Rectal smooth muscle tissue (tissue), 1 donor: ENCODE measurements around the gene PPM1L.
"Not testable (repeated sequence)": the region's sequence is repeated elsewhere in the genome, so short reads cannot be mapped to it uniquely, and the experiment has no call there.

Experiments
- H3K27ac ChIP-seq: one replicate; pipeline ENCODE4 v1.7.0; 2013; ENCODE audit warnings: low read depth, low read length, inconsistent platforms
- H3K27me3 ChIP-seq: one replicate; pipeline ENCODE4 v1.7.0; 2013; ENCODE audit warnings: low read length; ENCODE audit not compliant: control insufficient read depth, insufficient read depth
- H3K36me3 ChIP-seq: one replicate; pipeline ENCODE4 v1.7.0; 2013; ENCODE audit warnings: low read length; ENCODE audit not compliant: control insufficient read depth, insufficient read depth
- H3K4me1 ChIP-seq: one replicate; pipeline ENCODE4 v1.7.0; 2013; ENCODE audit warnings: low read length; ENCODE audit not compliant: control insufficient read depth, insufficient read depth
- H3K4me3 ChIP-seq: one replicate; pipeline ENCODE4 v1.7.0; 2013; ENCODE audit warnings: low read length
- H3K9ac ChIP-seq: one replicate; pipeline ENCODE4 v1.7.0; 2013; ENCODE audit warnings: low read length

Gene PPM1L

DNA sequence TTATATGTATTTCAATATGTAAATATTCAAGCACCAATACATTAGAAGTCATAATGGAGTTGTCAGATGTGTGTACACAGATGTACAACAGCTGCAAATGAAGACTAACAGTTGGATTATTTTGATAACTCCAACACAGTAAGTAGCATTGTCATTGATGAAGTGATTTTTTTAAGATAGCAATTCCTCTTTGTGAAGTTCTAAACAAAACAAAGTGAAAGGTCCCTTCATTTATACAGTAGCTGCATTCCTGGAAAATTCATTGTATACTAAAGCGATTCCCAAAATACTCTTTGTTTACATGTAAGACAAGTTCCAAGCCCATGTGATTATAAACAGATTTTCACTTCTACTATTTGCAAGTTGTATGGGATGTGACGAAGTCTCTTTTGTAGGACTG, 234.4 kb downstream of the PPM1L start:
- Histone ChIP-seq H3K36me3 (no peaks in the 10 kb centered on the region), H3K9ac (no peak overlapping the region), H3K27ac (no peak overlapping the region), H3K4me3 (no peak overlapping the region), H3K27me3 (no peaks in the 10 kb centered on the region), H3K4me1 (peaks cover 4% of the 10 kb centered on the region)

DNA sequence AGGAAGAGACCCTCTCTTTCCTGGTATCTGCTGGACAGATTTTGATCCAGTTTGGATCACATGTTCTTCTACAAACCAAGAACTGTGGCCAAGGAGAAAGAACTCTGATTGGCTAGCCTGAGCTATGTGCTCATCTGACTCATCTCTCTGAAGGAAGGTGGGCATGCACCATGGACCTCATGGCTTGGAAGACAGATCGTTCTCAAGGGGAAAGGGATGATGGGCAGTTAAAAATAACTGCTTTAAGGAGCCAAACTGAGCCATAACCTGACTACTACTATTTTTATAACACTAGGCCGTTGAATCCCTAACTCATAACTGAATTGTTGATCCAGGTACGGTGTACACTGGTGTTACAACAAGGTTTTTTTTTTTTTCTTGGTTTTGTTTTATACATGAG, 236.7 kb downstream of the PPM1L start:
- H3K4me1 ChIP-seq: peaks cover 4% of the 10 kb centered on the region
- no peaks in the 10 kb centered on the region for H3K36me3 ChIP-seq
- no peak overlapping the region for H3K9ac ChIP-seq
- no peak overlapping the region for H3K27ac ChIP-seq
- H3K4me3 ChIP-seq: no peak overlapping the region
- no peaks in the 10 kb centered on the region for H3K27me3 ChIP-seq

DNA sequence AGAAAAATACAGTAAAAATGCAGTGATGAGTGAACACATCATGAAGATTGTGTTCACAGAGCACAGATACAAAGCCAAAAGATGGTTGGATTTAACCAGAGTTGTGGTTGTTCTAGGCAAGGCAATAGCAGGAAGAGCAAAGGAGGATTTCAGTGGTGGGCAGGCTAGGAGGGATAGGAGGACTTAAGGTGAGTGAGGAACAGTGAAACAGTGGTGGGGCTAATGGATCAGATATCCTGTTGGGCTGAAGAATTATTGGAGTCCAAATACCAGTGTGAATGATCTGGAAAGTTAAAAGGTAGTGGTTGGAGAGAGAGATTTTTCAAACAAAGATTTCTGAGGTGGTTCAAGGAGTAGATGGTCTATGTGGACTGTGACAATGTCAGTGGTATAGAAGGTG, 240.8 kb downstream of the PPM1L start:
- H3K4me1 ChIP-seq: no peaks in the 10 kb centered on the region
- no peak overlapping the region for H3K4me3 ChIP-seq
- H3K27ac ChIP-seq: no peak overlapping the region
- H3K36me3 ChIP-seq: no peaks in the 10 kb centered on the region
- H3K9ac ChIP-seq: no peak overlapping the region
- no peaks in the 10 kb centered on the region for H3K27me3 ChIP-seq

DNA sequence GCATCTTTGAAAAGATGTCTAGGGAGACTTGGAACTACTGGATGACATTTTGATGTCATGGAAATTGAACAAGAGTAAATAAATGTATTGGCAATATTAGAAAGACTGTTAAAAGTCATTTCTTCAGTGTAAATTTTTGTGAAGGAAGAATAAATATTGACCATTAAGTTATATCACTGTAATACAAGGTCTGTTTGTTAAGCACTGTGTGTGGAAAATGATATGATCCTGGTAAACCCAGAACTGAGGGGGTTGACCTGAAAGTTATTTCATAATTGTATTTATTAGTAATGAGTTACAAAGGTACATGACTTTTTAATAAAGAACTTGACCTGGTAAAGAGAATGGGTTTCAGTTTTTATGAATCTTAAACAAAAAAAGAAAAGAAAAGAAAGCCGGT, 242.6 kb downstream of the PPM1L start:
- H3K9ac ChIP-seq: no peak overlapping the region
- no peaks in the 10 kb centered on the region for H3K4me1 ChIP-seq
- H3K27ac ChIP-seq: no peak overlapping the region
- no peak overlapping the region for H3K4me3 ChIP-seq
- H3K27me3 ChIP-seq: no peaks in the 10 kb centered on the region
- no peaks in the 10 kb centered on the region for H3K36me3 ChIP-seq

DNA sequence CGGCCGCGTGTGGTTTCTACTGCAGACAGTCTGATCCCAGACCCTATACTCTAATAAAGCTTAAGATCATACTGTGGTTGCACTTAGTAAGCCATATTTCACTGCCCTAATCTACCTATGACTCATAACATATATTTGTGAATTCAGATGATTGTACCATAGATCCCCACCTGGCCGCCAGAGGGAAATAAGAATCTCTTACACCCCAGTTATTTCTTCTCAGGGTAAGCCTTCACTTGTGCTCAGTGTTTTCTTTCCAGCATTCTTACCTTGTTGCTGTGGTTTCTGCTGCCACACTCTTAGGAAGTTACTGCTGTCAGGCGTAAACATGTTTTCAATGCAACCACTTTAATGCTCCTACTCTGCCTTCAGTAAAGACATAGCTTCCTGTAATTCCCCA, 243.2 kb downstream of the PPM1L start:
- Histone ChIP-seq H3K4me3 (no peak overlapping the region), H3K27me3 (no peaks in the 10 kb centered on the region), H3K4me1 (no peaks in the 10 kb centered on the region), H3K36me3 (no peaks in the 10 kb centered on the region), H3K9ac (no peak overlapping the region), H3K27ac (no peak overlapping the region)

DNA sequence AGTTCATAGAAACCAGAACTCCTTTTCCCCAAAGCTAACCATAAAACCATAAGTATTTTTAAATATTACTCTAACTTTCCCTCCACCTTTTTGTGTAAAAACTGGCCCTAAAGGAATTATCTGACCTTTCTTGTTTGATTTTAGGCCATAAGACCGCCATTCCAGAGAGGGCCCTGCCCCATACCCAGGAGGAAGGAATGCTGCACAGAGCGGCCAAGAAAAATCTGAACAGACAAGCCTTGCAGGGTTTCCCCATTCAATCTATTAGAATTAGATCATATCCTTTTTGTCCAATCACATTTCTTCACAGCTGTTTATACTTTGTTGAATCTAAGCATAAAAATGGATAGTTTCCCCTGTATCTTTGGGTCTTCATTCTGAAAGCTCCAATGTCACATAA, 252.1 kb downstream of the PPM1L start:
- Histone ChIP-seq H3K4me1 (no peaks in the 10 kb centered on the region), H3K9ac (no peak overlapping the region), H3K27me3 (no peaks in the 10 kb centered on the region), H3K4me3 (no peak overlapping the region), H3K36me3 (no peaks in the 10 kb centered on the region), H3K27ac (no peak overlapping the region)

DNA sequence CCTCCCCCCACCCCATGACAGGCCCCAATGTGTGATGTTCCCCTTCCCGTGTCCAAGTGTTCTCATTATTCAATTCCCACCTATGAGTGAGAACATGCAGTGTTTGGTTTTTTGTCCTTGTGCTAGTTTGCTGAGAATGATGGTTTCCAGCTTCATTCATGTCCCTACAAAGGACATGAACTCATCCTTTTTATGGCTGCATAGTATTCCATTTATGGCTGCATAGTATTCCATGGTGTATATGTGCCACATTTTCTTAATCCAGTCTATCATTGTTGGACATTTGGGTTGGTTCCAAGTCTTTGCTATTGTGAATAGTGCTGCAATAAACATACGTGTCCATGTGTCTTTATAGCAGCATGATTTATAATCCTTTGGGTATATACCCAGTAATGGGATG, 254.1 kb downstream of the PPM1L start:
- H3K36me3 ChIP-seq, H3K27ac ChIP-seq, H3K4me3 ChIP-seq, H3K9ac ChIP-seq, H3K27me3 ChIP-seq, H3K4me1 ChIP-seq: not testable (repeated sequence)

DNA sequence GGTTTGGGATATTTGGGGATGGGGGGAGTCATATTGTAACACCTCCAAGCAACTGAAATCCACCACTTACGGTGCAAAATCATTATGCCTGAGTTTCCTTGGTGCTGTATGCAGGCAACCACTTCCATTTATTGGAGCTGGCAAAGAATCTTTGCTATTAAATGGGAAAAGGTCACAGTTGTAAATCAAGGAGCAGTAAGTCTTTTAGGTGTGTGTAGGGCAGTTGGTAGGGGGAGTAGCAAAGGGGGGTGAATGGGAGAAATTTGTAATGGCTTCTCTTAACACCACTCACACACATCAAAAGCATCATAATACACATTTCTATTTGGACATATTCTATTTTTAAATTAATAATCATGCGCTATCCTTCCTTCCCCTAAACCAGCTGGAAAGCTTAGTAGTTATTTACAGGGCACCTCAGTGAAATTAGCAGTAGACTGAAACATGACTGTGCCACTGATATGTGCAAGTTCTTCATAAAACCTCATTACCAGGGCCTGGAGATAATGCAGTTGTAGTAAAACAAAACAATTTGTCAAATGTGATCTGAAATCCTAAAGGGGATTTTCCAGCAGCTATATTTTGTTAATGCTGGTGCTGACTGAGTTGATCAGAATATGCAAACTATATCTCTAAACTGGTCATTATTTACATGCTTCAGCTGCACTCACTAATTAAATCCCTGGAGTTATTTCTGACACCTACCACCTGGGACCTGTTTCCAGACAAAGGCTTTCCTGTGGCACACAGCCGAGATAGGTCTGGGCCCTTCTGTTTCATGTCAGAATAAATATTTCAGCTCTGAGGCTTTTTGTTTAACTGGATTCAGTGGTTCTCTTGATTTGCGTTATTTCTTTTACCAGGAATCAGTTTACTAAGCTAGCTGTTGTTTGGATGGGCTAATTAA, 259.1 kb downstream of the PPM1L start:
- Histone ChIP-seq H3K4me1 (peaks cover 11% of the 10 kb centered on the region), H3K9ac (no peak overlapping the region), H3K27me3 (no peaks in the 10 kb centered on the region), H3K27ac (no peak overlapping the region), H3K36me3 (no peaks in the 10 kb centered on the region), H3K4me3 (no peak overlapping the region)

DNA sequence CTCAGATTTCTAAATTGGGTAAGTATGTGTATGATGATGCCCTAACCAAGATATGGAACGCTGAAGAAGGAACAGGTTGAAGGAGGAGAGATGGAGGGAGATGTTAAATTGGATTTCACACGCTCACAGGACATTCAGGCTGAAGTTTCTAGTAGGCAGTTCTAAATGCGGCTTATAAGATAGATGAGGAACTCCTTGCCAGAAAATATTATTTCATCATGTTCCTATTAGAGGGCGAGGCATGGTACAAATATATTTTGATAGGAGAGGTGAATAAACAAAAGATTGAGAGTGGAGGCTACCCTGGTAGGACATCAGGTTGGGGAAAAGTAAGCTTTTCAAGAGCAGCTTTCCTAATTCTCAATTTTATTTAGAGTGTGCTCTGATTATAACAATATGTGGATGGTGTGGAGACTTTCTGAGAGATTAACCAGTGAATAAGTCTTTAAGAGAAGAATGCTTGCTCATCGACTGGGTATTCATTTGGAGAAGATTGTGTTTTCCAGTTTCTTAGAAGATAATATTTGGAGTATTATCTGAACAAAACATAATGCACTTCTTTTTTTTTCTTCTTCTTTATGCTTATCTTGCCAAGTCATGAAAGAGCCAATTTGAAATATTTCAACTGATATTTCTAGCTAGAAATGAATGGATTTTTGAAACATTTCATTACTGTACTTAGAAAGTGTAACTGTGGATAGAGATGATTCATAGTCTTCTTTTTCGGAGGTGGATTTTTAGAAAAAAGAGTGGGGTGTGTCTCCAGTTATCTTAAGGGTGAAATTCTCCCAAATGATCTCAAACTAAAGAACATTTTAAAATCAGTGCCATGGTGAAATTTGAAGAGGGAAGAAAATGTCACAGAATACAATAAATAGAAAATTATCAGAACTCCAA, 260.6 kb downstream of the PPM1L start:
- Histone ChIP-seq H3K4me3 (no peak overlapping the region), H3K27ac (no peak overlapping the region), H3K36me3 (no peaks in the 10 kb centered on the region), H3K4me1 (peaks cover 11% of the 10 kb centered on the region), H3K9ac (no peak overlapping the region), H3K27me3 (no peaks in the 10 kb centered on the region)

DNA sequence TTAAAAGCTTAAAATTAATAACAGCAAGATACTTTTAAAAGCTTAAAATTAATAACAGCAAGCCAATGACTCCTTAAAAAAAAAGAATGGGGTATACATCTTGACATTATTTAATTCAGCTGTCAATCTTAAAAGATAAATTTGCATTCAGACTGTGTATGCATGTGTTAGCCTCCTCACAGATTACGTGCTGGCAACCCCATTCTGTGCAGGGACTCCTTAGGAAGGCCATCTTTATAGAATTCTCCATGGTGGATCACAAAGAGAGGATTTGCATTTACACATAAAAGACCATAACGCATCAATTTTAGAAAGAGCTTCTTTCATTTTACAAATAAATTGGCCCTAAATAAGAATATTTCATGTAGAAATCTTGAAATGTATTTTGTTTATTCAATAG, 261.9 kb downstream of the PPM1L start:
- no peak overlapping the region for H3K9ac ChIP-seq
- no peaks in the 10 kb centered on the region for H3K36me3 ChIP-seq
- H3K4me3 ChIP-seq: no peak overlapping the region
- no peaks in the 10 kb centered on the region for H3K27me3 ChIP-seq
- H3K4me1 ChIP-seq: peaks cover 11% of the 10 kb centered on the region
- H3K27ac ChIP-seq: no peak overlapping the region

DNA sequence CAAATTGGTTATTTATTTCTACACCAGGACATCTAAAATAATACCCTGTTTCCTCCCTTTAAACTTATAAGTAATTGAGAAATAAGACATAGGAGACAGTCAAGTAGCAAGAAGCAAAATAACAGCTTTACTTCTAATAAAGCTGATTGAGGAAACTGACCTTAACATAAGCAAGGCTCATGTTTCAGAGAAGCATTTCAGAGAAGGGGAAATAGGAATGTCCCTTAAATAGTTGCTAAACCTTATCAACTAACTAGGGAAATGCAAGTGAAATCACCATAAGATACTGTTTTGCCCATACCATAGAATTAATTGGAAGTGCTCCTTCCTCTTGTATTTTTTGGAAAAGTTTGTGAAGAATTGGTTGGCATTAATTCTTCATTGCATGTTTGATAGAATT, 264.2 kb downstream of the PPM1L start:
- Histone ChIP-seq H3K27ac (no peak overlapping the region), H3K4me3 (no peak overlapping the region), H3K27me3 (no peaks in the 10 kb centered on the region), H3K4me1 (peaks cover 7% of the 10 kb centered on the region), H3K36me3 (no peaks in the 10 kb centered on the region), H3K9ac (no peak overlapping the region)

DNA sequence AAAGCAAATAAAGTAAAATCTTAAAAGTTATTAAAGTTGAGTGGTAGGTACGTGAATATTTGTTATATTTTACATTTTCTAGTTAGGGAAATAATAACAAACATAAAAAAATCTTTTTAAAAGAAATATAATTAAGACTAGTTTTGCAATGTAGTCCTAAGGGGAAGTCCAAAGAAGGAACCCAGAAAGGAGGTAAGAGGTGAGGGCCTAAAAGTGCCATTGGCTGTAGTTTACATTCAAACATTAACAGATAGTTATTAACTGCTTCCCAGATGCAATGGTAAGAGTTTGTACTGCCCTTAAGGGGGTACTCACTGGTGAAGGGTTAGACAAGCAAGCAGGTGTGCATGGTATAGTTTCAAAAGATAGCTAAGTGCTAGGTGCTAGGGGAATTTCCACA, 269.9 kb downstream of the PPM1L start:
- no peak overlapping the region for H3K4me3 ChIP-seq
- no peak overlapping the region for H3K27ac ChIP-seq
- no peak overlapping the region for H3K9ac ChIP-seq
- no peaks in the 10 kb centered on the region for H3K4me1 ChIP-seq
- no peaks in the 10 kb centered on the region for H3K36me3 ChIP-seq
- no peaks in the 10 kb centered on the region for H3K27me3 ChIP-seq
